HG03097 (cell line): ENCODE data around the gene KREMEN1.
"Not testable (repeated sequence)": the region's sequence is repeated elsewhere in the genome, so short reads cannot be mapped to it uniquely, and the experiment has no call there.

Experiments
- ATAC-seq: cut with Tn5 transposase; IDR thresholded peaks from one replicate; pipeline ENCODE4 v1.9.1; 2021; ENCODE audit not compliant: unreplicated experiment, low FRiP score

KREMEN1 gene

DNA sequence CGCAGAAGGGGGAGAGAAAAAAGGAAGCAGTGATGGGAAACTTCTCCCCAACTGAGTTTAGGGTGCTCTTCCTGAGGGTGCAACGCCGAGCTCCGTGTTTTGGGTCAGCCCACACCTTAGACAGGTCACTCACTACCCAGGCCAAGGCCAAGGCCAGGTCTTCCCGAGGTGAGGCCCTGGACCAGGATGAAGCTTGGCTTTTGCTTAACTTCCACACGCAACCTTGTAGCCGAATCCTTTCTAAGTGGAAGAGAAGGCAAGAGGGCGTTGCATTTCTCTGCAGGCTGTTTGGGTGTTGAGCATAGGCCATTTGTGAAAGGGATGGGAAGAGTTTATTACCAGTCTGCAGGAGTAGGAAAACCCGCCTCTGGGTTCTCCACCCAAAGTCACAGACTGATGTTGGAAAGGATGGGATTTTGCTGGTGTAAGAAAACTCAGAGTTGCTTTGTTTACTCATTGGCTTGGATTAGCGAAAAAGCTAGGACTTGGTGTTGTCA is 1.5 kb downstream of the KREMEN1 start:
- no peak for ATAC-seq

- ATAC-seq: no peak
Observed at GRCh38 chr22:29078036-29078868, 5.4 kb downstream of the KREMEN1 start.

- ATAC-seq: no peak
Observed at GRCh38 chr22:29078869-29079207, 6.0 kb downstream of the KREMEN1 start.

DNA sequence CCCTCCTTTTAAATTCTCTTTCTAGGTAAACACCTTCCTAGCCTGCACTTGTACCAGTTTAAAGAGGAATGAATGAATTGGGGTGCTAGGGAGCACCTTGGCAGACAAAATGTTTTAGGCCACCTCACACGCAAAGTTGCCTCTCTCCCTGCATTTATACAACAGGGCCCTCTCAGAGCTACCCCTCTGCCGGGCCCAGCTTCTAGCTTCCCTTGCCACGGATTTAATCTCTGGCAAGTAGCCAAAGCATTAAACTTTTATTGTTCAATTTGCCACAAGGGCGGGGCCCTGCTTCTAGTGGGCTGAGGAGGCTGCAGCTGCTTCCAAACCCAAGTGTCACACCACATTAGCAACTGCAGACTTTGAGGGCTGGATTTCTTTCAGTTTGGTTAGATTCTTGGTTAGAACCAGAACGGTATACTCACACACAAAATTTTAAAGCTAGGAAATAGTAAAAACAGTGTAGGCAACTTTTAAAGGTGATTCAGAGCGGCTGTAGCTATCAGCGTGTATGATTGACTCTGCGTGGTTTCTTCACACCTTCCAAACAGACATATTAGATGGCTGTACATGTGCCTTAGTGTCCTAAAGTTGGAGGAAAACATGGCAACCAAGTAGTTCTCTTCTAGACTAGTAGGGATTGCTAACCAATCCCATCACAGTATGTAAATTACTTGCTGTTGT is 6.5 kb downstream of the KREMEN1 start:
- no peak for ATAC-seq

DNA sequence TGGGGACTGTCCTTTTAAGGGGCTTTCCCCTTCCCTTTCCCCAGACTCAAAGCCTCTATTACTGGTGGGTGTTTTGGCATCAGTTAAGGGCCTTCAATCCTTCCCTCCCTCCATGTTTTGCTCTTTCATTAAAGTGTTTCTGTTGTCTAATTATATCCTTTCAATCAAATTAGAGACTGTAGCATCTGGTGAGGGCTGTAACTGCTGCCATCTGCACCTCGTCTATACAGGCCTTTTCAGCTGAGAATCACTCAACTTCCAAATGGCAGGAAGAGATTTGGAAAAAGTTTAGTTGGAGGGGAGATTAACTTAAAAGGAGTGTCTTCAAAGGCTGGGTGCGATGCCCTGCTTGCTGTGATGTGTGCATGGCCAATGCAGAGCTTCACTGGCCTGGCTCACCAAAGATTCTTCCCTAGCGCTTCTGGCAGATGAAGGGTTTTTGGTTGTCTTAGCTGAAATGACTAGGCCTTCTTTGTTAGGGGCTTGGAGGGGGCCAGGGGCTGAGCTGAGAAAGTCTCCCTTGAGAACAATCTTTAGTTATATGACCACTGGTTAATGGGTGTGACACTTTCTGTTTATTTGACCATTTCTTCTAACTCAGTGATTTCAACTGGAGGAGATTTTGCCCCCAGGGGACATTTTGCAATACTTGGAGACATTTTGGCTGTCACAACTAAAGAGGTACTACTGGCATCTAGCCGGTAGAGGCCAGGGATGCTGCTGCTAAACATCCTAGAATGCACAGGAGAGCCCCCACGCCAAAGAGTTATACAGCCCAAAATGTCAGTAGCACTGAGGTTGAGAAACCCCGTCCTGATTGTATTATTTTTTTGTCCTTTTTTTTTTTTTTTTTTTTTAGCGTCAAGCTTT is 7.5 kb downstream of the KREMEN1 start:
- ATAC-seq: no peak

DNA sequence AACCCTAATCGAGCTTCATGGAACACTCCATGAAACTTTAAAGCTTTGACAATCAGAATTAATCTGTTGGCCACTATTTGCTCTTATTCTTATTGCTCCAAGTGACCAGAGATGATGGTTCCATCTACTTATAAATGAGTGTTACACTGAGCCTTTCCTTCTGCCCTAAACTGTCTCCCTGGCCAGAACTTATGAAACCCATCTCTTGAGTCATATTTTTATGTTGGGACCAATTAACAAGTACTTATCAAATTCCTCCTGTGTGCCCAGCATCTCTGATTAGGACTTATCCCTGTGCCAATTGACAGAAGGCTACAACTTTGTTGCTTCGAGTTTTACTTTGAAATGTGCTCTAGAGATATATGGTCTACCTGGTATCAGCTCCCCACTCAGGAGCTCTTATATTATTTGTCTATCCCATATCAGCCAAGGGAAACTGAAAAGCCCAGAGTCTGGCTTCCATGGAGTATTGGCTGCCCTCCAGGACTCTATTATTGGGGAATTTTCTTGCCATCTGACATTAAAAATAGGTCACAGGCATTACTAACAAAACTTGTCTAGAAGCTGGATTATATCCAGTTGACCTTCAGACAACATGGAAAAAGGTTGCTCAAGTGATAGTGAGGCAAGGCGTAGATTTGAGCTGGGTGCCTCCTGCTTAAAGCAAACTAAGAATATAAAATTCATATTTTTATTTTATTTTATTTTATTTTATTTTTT is 8.8 kb downstream of the KREMEN1 start:
- ATAC-seq: no peak

DNA sequence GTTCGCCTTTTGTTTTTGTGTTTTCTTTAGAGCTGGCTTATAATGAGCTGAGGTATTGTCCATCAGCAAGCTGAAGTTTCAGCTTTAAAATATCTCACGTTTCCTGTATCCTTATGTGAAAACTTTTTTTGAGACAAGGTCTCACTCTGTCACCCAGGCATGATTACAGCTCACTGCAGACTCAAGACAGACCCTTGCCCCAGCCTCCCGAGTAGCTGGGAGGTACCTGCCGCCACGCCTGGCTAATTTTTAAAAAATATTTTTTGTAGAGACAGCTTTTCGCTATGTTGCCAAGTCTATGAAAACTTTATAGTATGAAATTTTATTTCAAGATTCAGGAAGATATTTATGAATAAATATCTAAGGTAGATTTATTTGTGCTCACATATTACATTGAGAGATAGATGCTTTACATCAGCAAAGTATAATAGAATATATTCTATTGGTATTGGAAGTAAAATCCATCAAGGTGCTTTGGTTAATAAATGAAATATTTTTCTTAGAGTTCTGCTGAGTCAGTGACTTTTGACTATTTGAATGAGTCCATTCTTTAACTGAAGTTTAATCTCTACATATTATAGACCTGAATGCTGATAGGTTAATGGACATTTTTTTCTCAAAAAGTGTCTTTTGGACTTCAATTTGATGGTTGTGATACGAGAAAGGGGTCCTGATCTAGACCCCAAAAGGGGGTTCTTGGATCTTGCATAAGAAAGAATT is 10.2 kb downstream of the KREMEN1 start:
- ATAC-seq: no peak

GRCh38 chr22:29083576-29083932 is 10.7 kb downstream of the KREMEN1 start:
- not testable (repeated sequence) for ATAC-seq

DNA sequence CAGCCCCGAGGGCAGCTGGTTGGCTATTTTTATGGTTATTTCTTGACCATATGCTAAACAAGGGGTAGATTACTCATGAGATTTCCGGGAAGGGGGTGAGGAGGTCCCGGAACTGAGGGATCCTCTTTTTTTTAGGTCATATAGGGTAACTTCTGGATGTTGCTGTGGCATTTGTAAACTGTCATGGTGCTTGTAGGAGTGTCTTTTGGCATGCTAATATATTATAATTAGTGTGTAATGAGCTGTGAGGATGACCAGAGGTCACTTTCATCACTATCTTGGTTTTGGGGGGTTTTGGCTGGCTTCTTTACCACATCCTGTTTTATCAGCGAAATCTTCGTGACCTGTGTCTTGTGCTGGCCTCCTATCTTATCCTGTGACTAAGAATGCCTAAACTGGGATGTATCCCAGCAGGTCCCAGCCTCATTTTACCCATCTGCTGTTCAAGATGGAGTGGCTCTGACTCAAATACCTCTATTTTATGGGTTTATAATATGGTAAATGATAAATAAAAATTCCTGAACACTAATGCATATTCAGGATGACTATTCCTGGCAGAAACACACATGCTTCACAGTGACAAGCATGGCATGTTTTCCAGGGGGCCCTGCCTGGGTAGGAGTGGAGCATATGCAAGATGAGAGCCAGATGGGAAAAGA is 11.2 kb downstream of the KREMEN1 start:
- no peak for ATAC-seq

DNA sequence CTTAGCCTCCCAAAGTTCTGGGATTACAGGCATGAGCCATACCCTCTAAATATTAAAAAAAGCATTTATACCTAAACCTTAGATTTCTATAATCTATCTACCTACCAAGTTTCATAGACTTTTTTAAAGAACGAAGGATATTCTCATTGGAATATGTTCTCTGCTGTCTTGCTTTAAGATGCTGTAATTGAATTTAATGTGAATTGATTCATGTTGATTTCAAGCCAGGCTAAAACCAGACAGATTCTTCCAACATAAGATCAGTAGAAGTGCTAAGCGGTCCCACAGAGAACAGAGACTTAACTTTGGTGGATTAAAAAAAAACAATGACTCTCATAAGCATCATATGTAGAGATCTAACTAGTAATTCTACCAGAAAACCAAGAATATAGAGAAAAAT is 14.2 kb downstream of the KREMEN1 start:
- no peak for ATAC-seq

GRCh38 chr22:29088809-29089208 is 16.0 kb downstream of the KREMEN1 start:
- ATAC-seq: no peak

DNA sequence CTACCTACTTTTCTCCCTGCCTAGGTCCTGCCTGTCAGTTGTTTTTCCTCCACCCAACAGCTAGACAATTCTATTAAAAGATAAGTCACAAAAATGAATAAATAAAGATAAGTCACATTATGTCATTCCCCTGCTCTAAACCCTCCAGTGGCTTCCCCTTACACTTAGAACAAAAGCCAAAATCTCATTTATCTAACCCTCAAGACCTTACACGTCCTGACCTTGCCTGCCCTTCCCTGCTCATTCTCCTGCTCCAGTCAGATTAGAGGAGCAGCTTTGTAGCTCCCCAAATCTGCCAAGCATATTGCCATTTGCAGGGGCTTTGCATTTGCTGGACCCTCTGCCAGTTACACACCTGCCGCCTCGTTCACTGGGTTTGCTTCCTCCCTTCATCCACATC is 16.7 kb downstream of the KREMEN1 start:
- ATAC-seq: no peak

- no peak for ATAC-seq
Observed at GRCh38 chr22:29090039-29090438, 17.2 kb downstream of the KREMEN1 start.

DNA sequence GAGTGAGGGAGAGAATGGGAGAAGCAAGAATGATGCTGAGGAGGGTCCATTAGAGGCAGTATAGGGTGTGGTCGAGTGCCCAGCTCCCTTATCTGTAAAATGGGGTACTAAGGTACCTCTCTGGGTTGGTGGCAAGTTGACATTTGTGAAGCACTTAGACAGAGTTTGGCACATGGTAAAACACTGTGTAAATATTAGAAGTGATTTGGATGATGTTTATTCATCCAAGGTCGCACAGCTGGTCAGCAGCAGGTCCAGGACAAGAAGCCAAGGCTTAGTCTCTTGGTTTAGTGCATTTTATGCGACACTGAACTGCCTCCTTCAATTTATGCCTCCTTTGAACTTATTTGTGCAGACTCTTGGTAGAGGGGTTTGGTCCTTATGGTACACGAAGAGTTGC is 19.4 kb downstream of the KREMEN1 start:
- no peak for ATAC-seq

- no peak for ATAC-seq
Observed at GRCh38 chr22:29093030-29093429, 20.2 kb downstream of the KREMEN1 start.

DNA sequence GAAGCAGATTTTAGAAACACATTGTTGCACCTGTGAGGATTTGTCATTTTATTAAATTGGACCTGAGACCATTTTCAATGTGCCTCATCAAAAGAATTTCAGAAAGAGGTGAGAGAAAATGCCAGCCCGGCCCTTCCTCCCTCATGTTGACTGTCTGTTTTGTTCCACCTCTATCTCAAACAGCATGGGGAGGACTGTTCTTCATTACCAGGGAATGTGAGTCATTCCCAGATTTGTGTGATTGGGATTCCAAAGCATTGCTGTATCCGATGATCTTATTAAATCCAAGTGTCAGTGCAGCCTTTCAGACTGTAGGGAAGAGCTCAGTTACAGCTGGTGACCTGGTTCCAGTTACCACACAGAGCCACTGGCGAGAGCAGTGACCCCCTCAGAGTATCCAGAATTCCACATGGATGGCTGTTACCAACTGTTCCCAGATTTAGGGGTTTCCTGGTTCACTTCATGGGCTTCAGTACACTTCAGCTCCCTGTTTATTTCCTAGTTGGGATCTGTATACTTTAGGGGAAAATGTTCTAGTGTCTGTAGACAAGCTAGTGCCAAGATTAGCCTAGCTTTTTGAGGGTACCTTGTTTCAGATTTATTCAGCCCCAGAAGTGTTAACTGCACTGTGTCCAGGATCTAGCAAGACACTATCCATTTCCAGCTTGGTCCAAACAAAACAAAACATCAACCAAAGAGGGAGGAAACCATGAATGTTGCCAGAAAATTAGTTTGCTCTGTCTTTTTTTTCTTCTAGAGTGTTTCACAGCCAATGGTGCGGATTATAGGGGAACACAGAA is 20.9 kb downstream of the KREMEN1 start:
- ATAC-seq: no peak

DNA sequence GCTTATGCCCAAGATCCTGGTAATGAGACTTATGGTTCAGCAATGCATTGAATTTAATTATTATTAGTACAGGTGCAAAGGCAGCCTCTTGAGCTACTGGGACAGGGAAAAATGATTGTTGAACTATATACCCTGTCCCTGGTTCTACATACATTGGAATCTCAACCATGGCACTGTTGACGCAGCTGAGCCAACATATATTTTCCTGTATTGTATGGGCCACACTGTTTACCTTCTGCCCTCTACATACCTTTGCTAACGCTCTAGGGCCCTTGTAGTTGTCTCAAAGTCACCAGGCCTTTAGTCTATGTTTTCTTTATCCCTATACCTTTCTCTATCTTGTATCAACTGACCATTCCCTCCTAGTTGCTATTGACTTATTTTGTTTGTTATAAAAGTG is 22.6 kb downstream of the KREMEN1 start:
- ATAC-seq: no peak
